BLaER1 treated with 17β-estradiol and CSF1 and Interleukin-3, amounts not matched to agents 10 nM and 100 nM (cell line): ENCODE results near the gene SLC6A7.

Experiments used
- H3K27ac ChIP-seq, 11 experiments: shearing (Covaris generic); formaldehyde crosslinking; 2 replicates each; pipeline ENCODE4 v1.8.1; 2022
- H3K27me3 ChIP-seq, 11 experiments: shearing (Covaris generic); formaldehyde crosslinking; 2 replicates each; pipeline ENCODE4 v1.8.1; 2022
- H3K36me3 ChIP-seq, 11 experiments: shearing (Covaris generic); formaldehyde crosslinking; 2 replicates each; pipeline ENCODE4 v1.8.1; 2022
- H3K4me1 ChIP-seq, 10 experiments: shearing (Covaris generic); formaldehyde crosslinking; 2 replicates each; pipeline ENCODE4 v1.8.1; 2022
- H3K4me2 ChIP-seq, 11 experiments: shearing (Covaris generic); formaldehyde crosslinking; 2 replicates each; pipeline ENCODE4 v1.8.1; 2022
- H3K4me3 ChIP-seq, 10 experiments: shearing (Covaris generic); formaldehyde crosslinking; 2 replicates each; pipeline ENCODE4 v1.8.1; 2022
- H3K9ac ChIP-seq, 11 experiments: shearing (Covaris generic); formaldehyde crosslinking; 2 replicates each; pipeline ENCODE4 v1.8.1; 2022
- H3K9me3 ChIP-seq, 11 experiments: shearing (Covaris generic); formaldehyde crosslinking; replicated peaks in 1 of 11; 2 replicates each; pipeline ENCODE4 v1.8.1; 2022
- H4K20me1 ChIP-seq, 11 experiments: shearing (Covaris generic); formaldehyde crosslinking; 2 replicates each; pipeline ENCODE4 v1.8.1; 2022
- Cebpa-rat ChIP-seq, 11 experiments: shearing (Covaris generic); IDR thresholded peaks; 2 replicates each; pipeline ENCODE4 v1.8.1; 2022

Gene SLC6A7

DNA sequence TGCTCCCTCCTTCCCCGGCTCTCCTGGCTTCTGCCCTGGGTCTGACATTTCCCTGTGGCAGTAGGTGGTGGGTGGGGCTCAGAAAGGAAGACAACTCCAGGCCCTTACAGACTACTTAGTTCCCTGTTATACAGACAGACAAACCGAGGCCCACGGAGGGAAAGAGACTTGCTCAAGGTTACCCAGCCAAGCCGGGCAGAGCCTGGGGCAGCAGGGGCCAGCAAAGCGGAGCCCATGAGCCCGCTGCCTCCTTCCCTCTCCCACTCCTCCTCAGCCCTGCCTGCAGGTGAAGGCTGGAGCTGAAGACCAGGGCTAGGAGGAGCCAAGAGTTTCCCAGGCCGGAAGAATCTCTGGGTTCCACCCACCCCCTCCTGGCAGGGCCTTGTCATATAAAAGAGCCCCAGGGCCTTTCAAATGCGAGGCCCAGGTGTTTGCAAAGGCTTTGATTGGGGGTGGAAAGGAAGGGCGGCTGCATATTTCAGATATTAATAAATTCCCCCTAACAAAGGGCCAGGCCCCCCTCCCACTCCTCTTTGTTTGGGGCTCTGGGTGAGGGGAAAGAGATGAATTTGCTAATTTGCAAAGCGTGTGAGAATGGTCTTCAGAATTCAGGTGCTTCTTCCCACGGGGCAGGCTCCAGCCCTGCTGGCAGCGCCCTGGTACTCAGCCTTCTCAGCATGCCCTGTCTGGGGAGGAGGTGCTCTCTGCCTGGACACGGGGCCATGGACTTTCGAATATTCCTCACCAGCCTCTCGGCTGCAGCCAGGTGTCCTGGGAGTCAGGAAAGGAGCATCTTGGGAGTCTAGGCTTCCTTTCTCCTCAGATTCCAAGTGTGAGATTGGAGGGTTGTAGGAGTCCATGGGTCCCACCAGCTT is 21.5 kb downstream of the SLC6A7 start:
- H3K36me3 ChIP-seq = no peaks in the 10 kb centered on the region
- no peak overlapping the region for H3K27ac ChIP-seq
- TF ChIP-seq Cebpa-rat (IDR thresholded peaks at IDR 0.05) = no peak
- peak overlapping the region in 10 of 11 experiments; percentile 2 to 99 (median 56); a peak in 12 of 22 replicates for H3K4me2 ChIP-seq
- H3K4me3 ChIP-seq = no peak overlapping the region
- H3K9me3 ChIP-seq = no peaks in the 10 kb centered on the region
- H4K20me1 ChIP-seq = no peaks in the 10 kb centered on the region; a peak in 1 of 22 replicates
- H3K4me1 ChIP-seq = peaks cover 29 to 71% (median 51%) of the 10 kb centered on the region in 10 experiments
- H3K9ac ChIP-seq = peak overlapping the region in 1 of 11 experiments; percentile 19; a peak in 1 of 22 replicates
- H3K27me3 ChIP-seq = peaks cover 0 to 14% (median 0%) of the 10 kb centered on the region in 11 experiments; a peak in 8 of 22 replicates

DNA sequence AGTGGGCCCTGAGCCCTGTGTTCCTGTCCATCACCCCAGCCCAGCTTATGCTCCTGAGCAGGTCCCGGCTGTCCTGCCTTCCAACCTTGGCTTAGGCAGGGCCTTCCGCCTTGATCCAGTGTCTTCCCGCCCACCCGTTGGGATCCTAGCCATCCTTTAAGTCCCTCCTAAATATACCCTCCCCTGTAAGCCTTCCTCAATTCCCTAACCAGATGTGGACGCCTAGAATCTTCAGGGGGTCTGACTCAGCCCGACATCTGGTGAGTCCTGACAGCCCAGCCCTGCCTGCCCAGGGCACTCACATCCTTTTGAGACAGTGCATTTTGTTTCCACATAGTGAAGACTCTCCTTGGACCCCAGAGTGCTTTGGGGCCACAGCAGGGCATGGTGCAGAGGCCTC is 23.7 kb downstream of the SLC6A7 start:
- H4K20me1 ChIP-seq = no peaks in the 10 kb centered on the region; a peak in 1 of 22 replicates
- H3K9ac ChIP-seq = no peak overlapping the region
- no peaks in the 10 kb centered on the region for H3K36me3 ChIP-seq
- no peaks in the 10 kb centered on the region for H3K9me3 ChIP-seq
- H3K4me3 ChIP-seq = no peak overlapping the region
- no peak overlapping the region for H3K27ac ChIP-seq
- H3K27me3 ChIP-seq = peaks cover 0 to 9% (median 0%) of the 10 kb centered on the region in 11 experiments; a peak in 7 of 22 replicates
- no peak for TF ChIP-seq Cebpa-rat (IDR thresholded peaks at IDR 0.05)
- H3K4me2 ChIP-seq = no peak overlapping the region
- H3K4me1 ChIP-seq = peaks cover 26 to 64% (median 49%) of the 10 kb centered on the region in 10 experiments

DNA sequence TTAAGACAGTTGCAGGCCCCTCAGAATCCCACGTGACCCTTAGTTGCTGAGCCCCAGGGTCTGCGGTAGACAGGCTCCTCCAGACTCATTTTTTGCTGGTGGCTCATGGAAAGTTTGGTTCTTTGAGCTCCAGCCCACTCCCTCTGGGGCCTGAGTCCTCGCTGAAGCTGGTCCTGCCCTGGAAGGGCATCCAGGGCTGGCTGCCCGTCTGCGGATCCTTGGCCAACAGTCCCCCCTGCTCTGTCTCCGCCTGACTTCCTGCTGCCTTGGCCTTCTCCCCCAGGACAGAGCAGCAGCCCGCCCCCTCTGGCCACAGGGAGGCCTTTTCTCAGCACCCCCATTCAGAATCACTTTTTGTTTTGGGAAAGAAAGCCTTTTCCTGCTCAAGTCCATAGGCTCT is 24.4 kb downstream of the SLC6A7 start:
- H3K4me1 ChIP-seq = peaks cover 19 to 56% (median 41%) of the 10 kb centered on the region in 10 experiments; a peak in 19 of 20 replicates
- peak overlapping the region in 5 of 11 experiments; percentile 5 to 38 (median 17); a peak in 4 of 22 replicates for H3K4me2 ChIP-seq
- no peak for TF ChIP-seq Cebpa-rat (IDR thresholded peaks at IDR 0.05)

DNA sequence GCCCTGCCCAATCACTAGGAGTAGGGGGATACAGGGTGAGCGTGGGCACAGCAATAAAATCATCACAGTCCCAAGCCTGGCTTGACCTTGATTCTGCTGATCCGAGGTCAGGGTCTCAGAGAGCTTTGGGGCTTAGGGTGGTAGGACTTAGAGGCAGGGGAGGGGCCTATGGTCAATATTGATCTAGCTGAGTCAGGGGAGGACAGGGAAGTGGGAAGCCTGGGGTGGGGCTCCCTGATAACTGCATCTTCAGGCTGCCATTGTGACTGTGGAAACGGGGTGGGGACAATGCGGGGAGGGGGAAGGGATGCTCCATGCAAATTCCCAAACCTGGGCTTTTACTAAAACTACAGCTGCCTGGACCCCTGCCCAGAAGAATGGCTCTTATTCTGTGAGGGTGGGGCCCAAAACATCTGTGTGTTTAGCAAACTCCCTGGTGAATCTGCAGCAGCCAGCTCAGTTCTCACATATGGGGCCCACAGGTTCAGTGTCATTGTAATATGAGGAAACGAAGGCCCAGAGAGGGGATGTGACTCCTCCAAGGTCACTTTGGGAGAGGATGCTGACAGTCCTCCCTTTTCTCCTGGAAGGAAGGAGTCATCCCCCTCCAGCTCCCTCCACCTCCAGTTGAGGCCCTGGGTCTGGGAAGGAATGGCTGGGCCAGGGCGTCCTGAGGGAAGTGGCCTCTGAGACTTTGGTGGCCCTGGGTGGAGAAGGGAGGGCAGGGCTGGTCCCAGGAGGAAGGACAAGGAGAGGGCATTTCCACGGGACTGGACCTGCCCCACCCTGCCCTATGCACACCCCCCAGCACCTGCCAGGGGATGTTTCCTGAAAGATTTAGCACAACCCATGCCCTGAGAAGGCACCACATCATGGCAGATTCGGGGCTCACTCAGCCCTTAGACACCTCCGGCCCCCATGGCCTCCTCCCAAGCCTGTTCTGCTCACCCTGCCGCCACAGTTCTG is 26.4 kb downstream of the SLC6A7 start:
- no peaks in the 10 kb centered on the region for H4K20me1 ChIP-seq
- no peak overlapping the region for H3K27ac ChIP-seq
- peak overlapping the region in 1 of 11 experiments; percentile 12; a peak in 2 of 22 replicates for H3K9ac ChIP-seq
- peaks cover 10 to 50% (median 27%) of the 10 kb centered on the region in 10 experiments; a peak in 18 of 20 replicates for H3K4me1 ChIP-seq
- no peaks in the 10 kb centered on the region for H3K9me3 ChIP-seq
- no peaks in the 10 kb centered on the region for H3K36me3 ChIP-seq
- no peaks in the 10 kb centered on the region for H3K27me3 ChIP-seq
- no peak overlapping the region for H3K4me3 ChIP-seq
- peak overlapping the region in 4 of 11 experiments; percentile 10 to 40 (median 12); a peak in 6 of 22 replicates for H3K4me2 ChIP-seq
- no peak for TF ChIP-seq Cebpa-rat (IDR thresholded peaks at IDR 0.05)

More for the DNA sequence above, 24.4 kb downstream of the SLC6A7 start:
- no peaks in the 10 kb centered on the region for H3K36me3 ChIP-seq
- no peaks in the 10 kb centered on the region for H3K9me3 ChIP-seq
- H3K27ac ChIP-seq = no peak overlapping the region
- no peaks in the 10 kb centered on the region for H4K20me1 ChIP-seq
- no peak overlapping the region; a peak in 1 of 22 replicates for H3K9ac ChIP-seq
- no peak overlapping the region for H3K4me3 ChIP-seq
- peaks cover 0 to 6% (median 0%) of the 10 kb centered on the region in 11 experiments; a peak in 2 of 22 replicates for H3K27me3 ChIP-seq

DNA sequence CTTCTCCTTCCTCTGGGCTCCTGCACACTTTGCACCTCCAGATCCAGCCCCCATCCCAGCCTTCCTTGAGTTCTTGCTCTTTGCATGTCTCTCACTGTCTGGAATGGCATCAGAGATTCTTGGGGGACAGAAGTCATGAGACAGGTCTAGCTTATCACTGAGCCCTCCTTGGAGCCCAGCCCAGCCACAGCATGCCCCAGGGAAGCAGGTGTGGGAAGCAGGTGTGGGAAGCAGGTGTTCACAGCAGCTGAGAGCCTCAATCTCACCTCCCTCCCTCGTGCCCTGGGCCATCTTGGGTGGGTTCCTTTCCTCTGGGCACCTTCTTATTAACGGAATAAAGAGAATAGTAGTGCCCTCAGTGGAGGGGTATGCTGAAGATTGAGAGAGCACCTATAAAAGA is 27.2 kb downstream of the SLC6A7 start:
- no peak overlapping the region for H3K27ac ChIP-seq
- peaks cover 9 to 42% (median 25%) of the 10 kb centered on the region in 10 experiments; a peak in 18 of 20 replicates for H3K4me1 ChIP-seq
- H3K36me3 ChIP-seq = no peaks in the 10 kb centered on the region
- no peaks in the 10 kb centered on the region for H4K20me1 ChIP-seq
- H3K4me2 ChIP-seq = peak overlapping the region in 3 of 11 experiments; percentile 10 to 40 (median 10); a peak in 4 of 22 replicates
- H3K9ac ChIP-seq = peak overlapping the region in 3 of 11 experiments; percentile 7 to 14 (median 12); a peak in 1 of 22 replicates
- no peak for TF ChIP-seq Cebpa-rat (IDR thresholded peaks at IDR 0.05)
- H3K9me3 ChIP-seq = no peaks in the 10 kb centered on the region
- H3K27me3 ChIP-seq = no peaks in the 10 kb centered on the region
- no peak overlapping the region for H3K4me3 ChIP-seq

DNA sequence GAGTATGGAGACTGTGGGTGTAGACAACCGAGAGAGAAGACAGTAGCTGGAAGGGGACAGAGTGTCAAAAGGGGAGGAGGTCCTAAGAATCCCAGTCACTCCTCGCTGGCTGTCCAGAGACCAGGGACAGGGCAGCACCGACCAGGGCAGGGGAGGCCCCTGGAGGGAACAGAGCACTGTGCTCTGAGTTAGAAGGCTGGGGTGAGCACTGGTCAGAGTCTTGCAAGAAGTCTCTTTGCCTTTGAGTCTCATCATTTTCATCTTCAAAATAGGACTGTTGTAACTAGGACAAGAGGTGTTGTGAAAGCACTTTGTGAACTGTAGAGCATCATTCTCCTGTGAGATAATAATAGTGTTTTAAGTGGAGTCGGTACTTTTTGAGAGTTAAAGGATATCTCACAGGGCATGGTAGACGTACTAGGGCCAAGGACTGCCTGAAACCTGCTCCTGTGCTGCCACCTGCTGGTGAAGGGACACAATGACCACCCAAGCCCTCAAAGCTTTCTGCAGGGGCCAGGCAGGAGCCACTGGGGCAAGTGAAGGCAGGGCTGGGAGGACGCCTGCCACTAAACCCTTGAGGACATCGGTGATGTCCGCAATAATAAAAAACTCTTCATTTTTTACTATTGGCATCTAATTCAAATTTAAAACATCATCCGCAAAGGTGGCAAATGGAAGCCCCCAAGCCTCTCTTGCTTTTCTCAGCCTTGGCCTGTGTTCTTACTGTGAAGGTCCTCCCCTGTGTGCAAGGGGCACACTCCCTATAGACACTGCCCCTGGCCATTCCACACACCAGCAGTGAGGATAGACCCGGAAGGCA is 28.2 kb downstream of the SLC6A7 start:
- H3K27me3 ChIP-seq = no peaks in the 10 kb centered on the region
- no peaks in the 10 kb centered on the region for H3K9me3 ChIP-seq
- peaks cover 9 to 35% (median 22%) of the 10 kb centered on the region in 10 experiments; a peak in 18 of 20 replicates for H3K4me1 ChIP-seq
- no peaks in the 10 kb centered on the region for H4K20me1 ChIP-seq
- no peak overlapping the region; a peak in 1 of 22 replicates for H3K9ac ChIP-seq
- no peak for TF ChIP-seq Cebpa-rat (IDR thresholded peaks at IDR 0.05)
- no peak overlapping the region for H3K27ac ChIP-seq
- peak overlapping the region in 4 of 11 experiments; percentile 3 to 36 (median 17); a peak in 3 of 22 replicates for H3K4me2 ChIP-seq
- no peak overlapping the region for H3K4me3 ChIP-seq
- H3K36me3 ChIP-seq = no peaks in the 10 kb centered on the region

DNA sequence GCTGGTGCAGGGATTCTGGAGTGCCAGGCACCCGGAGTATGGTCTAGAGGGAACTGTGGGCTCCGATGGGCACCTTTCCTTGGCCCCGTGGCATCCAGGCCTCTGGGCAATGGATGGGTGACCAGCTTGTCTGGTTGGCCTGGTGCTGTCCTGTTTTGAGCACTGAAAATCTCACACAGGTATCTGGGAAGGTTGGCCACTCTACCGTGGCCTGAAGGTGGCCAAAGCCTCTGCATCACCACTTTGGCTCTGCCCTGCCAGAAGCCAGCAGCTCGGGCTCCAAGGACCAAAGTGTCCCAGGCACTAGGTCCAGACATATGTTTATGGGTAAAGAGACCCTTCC is 28.8 kb downstream of the SLC6A7 start:
- TF ChIP-seq Cebpa-rat (IDR thresholded peaks at IDR 0.05) = no peak
- no peak overlapping the region for H3K4me3 ChIP-seq
- no peaks in the 10 kb centered on the region for H3K27me3 ChIP-seq
- H3K9ac ChIP-seq = no peak overlapping the region; a peak in 1 of 22 replicates
- no peak overlapping the region for H3K4me2 ChIP-seq
- no peaks in the 10 kb centered on the region for H4K20me1 ChIP-seq
- H3K4me1 ChIP-seq = peaks cover 9 to 34% (median 20%) of the 10 kb centered on the region in 10 experiments; a peak in 18 of 20 replicates
- no peaks in the 10 kb centered on the region for H3K36me3 ChIP-seq
- no peak overlapping the region for H3K27ac ChIP-seq
- no peaks in the 10 kb centered on the region for H3K9me3 ChIP-seq

DNA sequence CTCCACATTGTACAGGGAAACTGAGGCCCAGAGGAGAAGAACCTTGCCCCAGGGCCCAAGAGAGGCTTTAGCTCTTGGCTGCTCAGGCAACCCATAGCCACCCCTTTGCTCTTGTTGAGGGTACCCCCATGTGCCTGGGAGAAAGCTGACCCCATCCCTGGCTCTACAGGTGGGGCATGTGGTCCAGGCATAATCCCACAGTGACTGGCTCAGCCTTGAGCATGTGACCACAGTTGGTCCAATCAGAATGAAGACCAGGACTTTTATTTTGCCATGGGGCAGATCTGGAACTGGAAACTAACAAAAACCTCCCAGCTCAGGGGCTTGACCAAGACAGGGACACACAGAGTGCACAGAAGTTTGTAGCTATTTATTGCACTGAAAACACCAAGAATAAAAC is 29.3 kb downstream of the SLC6A7 start:
- H3K9me3 ChIP-seq = no peaks in the 10 kb centered on the region
- no peaks in the 10 kb centered on the region for H3K36me3 ChIP-seq
- no peak overlapping the region for H3K4me2 ChIP-seq

More for the DNA sequence above, 29.3 kb downstream of the SLC6A7 start:
- peaks cover 9 to 31% (median 18%) of the 10 kb centered on the region in 10 experiments; a peak in 18 of 20 replicates for H3K4me1 ChIP-seq
- no peak overlapping the region for H3K4me3 ChIP-seq
- no peaks in the 10 kb centered on the region for H3K27me3 ChIP-seq
- H4K20me1 ChIP-seq = no peaks in the 10 kb centered on the region
- no peak overlapping the region for H3K27ac ChIP-seq
- H3K9ac ChIP-seq = no peak overlapping the region; a peak in 1 of 22 replicates
- TF ChIP-seq Cebpa-rat (IDR thresholded peaks at IDR 0.05) = no peak
